ENCODE measurements around the gene XKR3.
"Not testable (repeated sequence)": the region's sequence is repeated elsewhere in the genome, so short reads cannot be mapped to it uniquely, and the experiment has no call there.

The XKR3 gene

GRCh38 chr22:16734271-16734670 is 90.9 kb downstream of the XKR3 start:
- DNase-seq: not testable (repeated sequence)
